ENCODE measurements around the gene TCERG1L.

Gene TCERG1L

DNA sequence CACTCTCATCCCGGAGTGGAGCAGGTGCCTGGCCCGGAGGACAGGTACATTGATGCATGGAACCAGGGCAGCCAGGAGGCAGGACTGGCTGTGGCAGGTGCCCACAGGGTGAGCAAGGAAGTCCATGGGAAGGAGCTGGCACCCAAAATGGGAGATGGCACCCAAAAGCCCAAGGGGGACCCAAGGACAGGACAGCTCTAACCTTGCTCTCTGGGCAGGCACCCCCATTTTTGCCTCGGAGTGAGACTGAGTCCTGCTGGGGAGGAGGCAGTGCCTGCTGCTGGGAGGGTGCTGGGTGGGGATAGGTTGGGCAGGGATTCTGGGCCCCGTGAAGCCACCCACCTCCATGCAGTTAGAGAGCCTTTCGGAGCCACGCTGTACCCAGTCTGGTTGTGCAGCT, 234.5 kb downstream of the TCERG1L start:
- no peak overlapping the region for H2AFZ ChIP-seq (ENCODE audit: low read depth)
- no peaks in the 10 kb centered on the region for H3K79me2 ChIP-seq (ENCODE audit: insufficient read depth, low read depth)
- TF ChIP-seq, protein P1, sequence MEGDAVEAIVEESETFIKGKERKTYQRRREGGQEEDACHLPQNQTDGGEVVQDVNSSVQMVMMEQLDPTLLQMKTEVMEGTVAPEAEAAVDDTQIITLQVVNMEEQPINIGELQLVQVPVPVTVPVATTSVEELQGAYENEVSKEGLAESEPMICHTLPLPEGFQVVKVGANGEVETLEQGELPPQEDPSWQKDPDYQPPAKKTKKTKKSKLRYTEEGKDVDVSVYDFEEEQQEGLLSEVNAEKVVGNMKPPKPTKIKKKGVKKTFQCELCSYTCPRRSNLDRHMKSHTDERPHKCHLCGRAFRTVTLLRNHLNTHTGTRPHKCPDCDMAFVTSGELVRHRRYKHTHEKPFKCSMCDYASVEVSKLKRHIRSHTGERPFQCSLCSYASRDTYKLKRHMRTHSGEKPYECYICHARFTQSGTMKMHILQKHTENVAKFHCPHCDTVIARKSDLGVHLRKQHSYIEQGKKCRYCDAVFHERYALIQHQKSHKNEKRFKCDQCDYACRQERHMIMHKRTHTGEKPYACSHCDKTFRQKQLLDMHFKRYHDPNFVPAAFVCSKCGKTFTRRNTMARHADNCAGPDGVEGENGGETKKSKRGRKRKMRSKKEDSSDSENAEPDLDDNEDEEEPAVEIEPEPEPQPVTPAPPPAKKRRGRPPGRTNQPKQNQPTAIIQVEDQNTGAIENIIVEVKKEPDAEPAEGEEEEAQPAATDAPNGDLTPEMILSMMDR (conservative IDR thresholded peaks at IDR 0.05; ENCODE audit: low read depth, low read length), result no peak
- H3K4me3 ChIP-seq (IDR thresholded peaks at IDR 0.05; ENCODE audit: insufficient read depth, low read depth, low read length), result no peak overlapping the region
- H3K9ac ChIP-seq, result no peak overlapping the region
- H3K4me1 ChIP-seq (ENCODE audit: low read depth, poor library complexity, severe bottlenecking), result no peaks in the 10 kb centered on the region
- H3K4me2 ChIP-seq, result no peak overlapping the region
- no peaks in the 10 kb centered on the region for H3K27me3 ChIP-seq (ENCODE audit: insufficient read depth, low read depth)
- H3K36me3 ChIP-seq (ENCODE audit: insufficient read depth), result no peaks in the 10 kb centered on the region
- no peak overlapping the region for H3K27ac ChIP-seq
- no peaks in the 10 kb centered on the region for H4K20me1 ChIP-seq (ENCODE audit: insufficient read depth)

DNA sequence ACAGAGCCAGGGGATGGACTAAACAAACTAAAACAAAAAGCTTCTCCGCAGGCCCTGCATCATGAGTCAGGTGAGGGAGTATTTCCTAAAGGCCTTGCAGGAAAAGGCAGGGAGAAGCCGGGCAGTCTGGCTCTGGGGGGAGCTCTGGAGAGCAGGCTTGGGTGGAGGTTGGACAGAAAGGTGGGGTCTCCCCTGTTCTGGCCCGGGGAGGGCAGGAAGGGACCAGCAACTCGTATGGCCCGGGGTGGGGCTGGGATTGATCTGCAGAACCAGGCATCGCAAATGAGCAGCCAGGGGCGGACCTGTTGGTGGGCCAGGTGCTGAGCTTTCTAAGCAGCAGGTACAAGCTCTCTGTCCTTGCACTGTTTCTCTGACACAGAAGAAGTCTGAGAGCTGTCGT, 235.2 kb downstream of the TCERG1L start:
- H3K36me3 ChIP-seq (ENCODE audit: insufficient read depth), result no peaks in the 10 kb centered on the region
- no peaks in the 10 kb centered on the region for H3K27me3 ChIP-seq (ENCODE audit: insufficient read depth, low read depth)
- TF ChIP-seq, protein P1 (conservative IDR thresholded peaks at IDR 0.05; ENCODE audit: low read depth, low read length), result no peak
- H3K9ac ChIP-seq, result no peak overlapping the region
- no peaks in the 10 kb centered on the region for H4K20me1 ChIP-seq (ENCODE audit: insufficient read depth)
- H3K79me2 ChIP-seq (ENCODE audit: insufficient read depth, low read depth), result no peaks in the 10 kb centered on the region
- H3K27ac ChIP-seq, result no peak overlapping the region
- no peak overlapping the region for H3K4me2 ChIP-seq
- H3K4me3 ChIP-seq (IDR thresholded peaks at IDR 0.05; ENCODE audit: insufficient read depth, low read depth, low read length), result no peak overlapping the region
- no peak overlapping the region for H2AFZ ChIP-seq (ENCODE audit: low read depth)
- H3K4me1 ChIP-seq (ENCODE audit: low read depth, poor library complexity, severe bottlenecking), result no peaks in the 10 kb centered on the region

DNA sequence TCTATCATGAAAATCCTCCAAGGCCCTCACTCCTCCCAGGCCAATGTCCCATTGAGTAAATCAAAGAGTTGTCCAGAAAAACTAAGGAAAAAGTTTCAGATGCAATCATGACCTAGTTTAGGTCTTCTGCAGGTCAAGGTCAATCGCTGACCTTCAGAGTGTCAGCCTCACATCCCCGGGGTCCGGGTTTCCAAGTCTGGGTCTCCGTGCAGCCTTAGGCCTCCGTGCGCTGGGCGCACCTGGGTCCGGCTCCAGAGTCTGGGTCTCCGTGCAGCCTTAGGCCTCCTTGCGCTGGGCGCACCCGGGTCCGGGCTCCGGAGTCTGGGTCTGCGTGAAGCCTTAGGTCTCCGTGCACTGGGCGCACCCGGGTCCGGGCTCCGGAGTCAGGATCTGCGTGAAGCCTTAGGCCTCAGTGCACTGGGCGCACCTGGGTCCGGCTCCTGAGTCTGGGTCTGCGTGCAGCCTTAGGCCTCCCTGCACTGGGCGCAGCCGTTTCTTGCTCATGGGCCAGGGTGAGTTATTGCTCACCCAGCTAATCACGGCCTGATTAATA, 236.2 kb downstream of the TCERG1L start:
- Histone ChIP-seq H4K20me1 (ENCODE audit: insufficient read depth) (no peaks in the 10 kb centered on the region), H3K36me3 (ENCODE audit: insufficient read depth) (no peaks in the 10 kb centered on the region), H3K79me2 (ENCODE audit: insufficient read depth, low read depth) (no peaks in the 10 kb centered on the region), H3K9ac (no peak overlapping the region), H3K27me3 (ENCODE audit: insufficient read depth, low read depth) (no peaks in the 10 kb centered on the region), H3K4me3 (IDR thresholded peaks at IDR 0.05; ENCODE audit: insufficient read depth, low read depth, low read length) (no peak overlapping the region), H3K27ac (no peak overlapping the region), H3K4me2 (no peak overlapping the region), H3K4me1 (ENCODE audit: low read depth, poor library complexity, severe bottlenecking) (no peaks in the 10 kb centered on the region), H2AFZ (ENCODE audit: low read depth) (no peak overlapping the region)
- TF ChIP-seq, protein P1 (conservative IDR thresholded peaks at IDR 0.05; ENCODE audit: low read depth, low read length), result no peak

DNA sequence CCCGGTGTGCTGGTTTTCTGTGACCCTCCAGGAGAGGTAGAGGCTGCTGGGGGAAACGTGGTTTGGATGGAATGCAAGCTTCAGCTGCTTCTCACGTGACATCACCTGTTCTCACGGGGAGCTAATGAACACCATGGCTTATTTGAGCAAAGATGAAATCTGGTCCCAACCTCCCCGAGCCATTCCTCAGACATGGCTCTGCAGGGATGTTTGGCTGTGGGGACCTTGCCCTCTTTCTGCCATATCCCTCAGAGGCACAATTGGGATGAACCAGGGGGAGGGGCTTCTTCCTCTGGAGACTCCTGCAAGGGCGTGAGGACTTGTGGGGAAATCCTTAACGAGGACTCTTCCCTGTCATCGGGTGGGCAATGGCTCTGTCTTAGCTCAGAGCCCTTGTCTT, 236.8 kb downstream of the TCERG1L start:
- Histone ChIP-seq H3K4me1 (ENCODE audit: low read depth, poor library complexity, severe bottlenecking) (no peaks in the 10 kb centered on the region), H3K4me3 (IDR thresholded peaks at IDR 0.05; ENCODE audit: insufficient read depth, low read depth, low read length) (no peak overlapping the region), H3K79me2 (ENCODE audit: insufficient read depth, low read depth) (no peaks in the 10 kb centered on the region), H2AFZ (ENCODE audit: low read depth) (no peak overlapping the region), H4K20me1 (ENCODE audit: insufficient read depth) (no peaks in the 10 kb centered on the region), H3K36me3 (ENCODE audit: insufficient read depth) (no peaks in the 10 kb centered on the region), H3K4me2 (no peak overlapping the region), H3K9ac (no peak overlapping the region), H3K27ac (no peak overlapping the region), H3K27me3 (ENCODE audit: insufficient read depth, low read depth) (no peaks in the 10 kb centered on the region)
- TF ChIP-seq, protein P1 (conservative IDR thresholded peaks at IDR 0.05; ENCODE audit: low read depth, low read length), result no peak

Data from KMS-11 (cell line).